Stimulated activated naive CD4-positive, alpha-beta T cell (primary cell): Measurements from ENCODE around the gene ZKSCAN8.

Experiments used
- DNase-seq, 6 experiments: peaks; one replicate each; lab custom pipeline; 2025; lab: John Stamatoyannopoulos, UW

The ZKSCAN8 gene

GRCh38 chr6:28139860-28140543 lies 1.7 kb upstream of the ZKSCAN8 start:
- DNase-seq: peak in 1 of 6 experiments; percentile 6

GRCh38 chr6:28140616-28141015 lies 1.1 kb upstream of the ZKSCAN8 start:
- DNase-seq: no peak

- no peak for DNase-seq
Measured at GRCh38 chr6:28142446-28142845, 763 bp downstream of the ZKSCAN8 start.

GRCh38 chr6:28145231-28145630 lies 3.5 kb downstream of the ZKSCAN8 start:
- DNase-seq: no peak

- DNase-seq: no peak
Measured at GRCh38 chr6:28152531-28152930, 10.8 kb downstream of the ZKSCAN8 start.

- no peak for DNase-seq
Measured at GRCh38 chr6:28153546-28153945, 11.9 kb downstream of the ZKSCAN8 start.

GRCh38 chr6:28154357-28154756 lies 12.7 kb downstream of the ZKSCAN8 start:
- DNase-seq: no peak

- no peak for DNase-seq
Measured at GRCh38 chr6:28158318-28158717, 16.6 kb downstream of the ZKSCAN8 start.

- DNase-seq: no peak
Measured at GRCh38 chr6:28159029-28159607, 17.4 kb downstream of the ZKSCAN8 start.

- no peak for DNase-seq
Measured at GRCh38 chr6:28160233-28160632, 18.6 kb downstream of the ZKSCAN8 start.

GRCh38 chr6:28161410-28162079 lies 19.9 kb downstream of the ZKSCAN8 start:
- peak; percentile 66 to 88 (median 76) for DNase-seq

GRCh38 chr6:28165563-28165962 lies 23.9 kb downstream of the ZKSCAN8 start:
- no peak for DNase-seq

GRCh38 chr6:28167068-28167467 lies 25.4 kb downstream of the ZKSCAN8 start:
- no peak for DNase-seq

GRCh38 chr6:28167926-28168325 lies 26.2 kb downstream of the ZKSCAN8 start:
- no peak for DNase-seq

GRCh38 chr6:28171271-28171670 lies 29.6 kb downstream of the ZKSCAN8 start:
- no peak for DNase-seq

- DNase-seq: no peak
Measured at GRCh38 chr6:28172006-28172405, 30.3 kb downstream of the ZKSCAN8 start.

GRCh38 chr6:28176373-28176772 lies 34.7 kb downstream of the ZKSCAN8 start:
- DNase-seq: no peak

- DNase-seq: no peak
Measured at GRCh38 chr6:28182255-28182654, 40.6 kb downstream of the ZKSCAN8 start.

- no peak for DNase-seq
Measured at GRCh38 chr6:28188111-28188979, 46.7 kb downstream of the ZKSCAN8 start.

GRCh38 chr6:28200020-28200419 lies 58.3 kb downstream of the ZKSCAN8 start:
- DNase-seq: no peak

- DNase-seq: no peak
Measured at GRCh38 chr6:28203201-28203600, 61.5 kb downstream of the ZKSCAN8 start.

- DNase-seq: no peak
Measured at GRCh38 chr6:28205879-28206278, 64.2 kb downstream of the ZKSCAN8 start.
